NT2/D1 (cell line): ENCODE measurements around the gene APEX1.

Source experiments
- SUZ12 ChIP-seq: IDR thresholded peaks from 2 replicates; pipeline ENCODE4 v1.6.1; 2011; ENCODE audit not compliant: insufficient read length, insufficient read depth; ENCODE audit errors: extremely low read depth
- YY1 ChIP-seq: IDR thresholded peaks from 2 replicates; pipeline ENCODE4 v1.6.1; 2011; ENCODE audit not compliant: insufficient read length, insufficient read depth

GRCh38 chr14:20412411-20412810 is 42.6 kb upstream of the APEX1 start:
- TF ChIP-seq SUZ12 (no peak), YY1 (no peak)
